Ovary (tissue), 3 donors: Measurements from ENCODE around the gene WDR43.
A peak's percentile ranks its signal among the peaks of the same experiment; 100 is the strongest.

Experiments used
- CTCF ChIP-seq, 3 donors: fragments of 450-650 bp in 2 of 3; fragments of 200-600 bp in 1 of 3; IDR thresholded peaks; one replicate each; pipeline versions ENCODE4 v1.5.1 to v1.8.0; 2016 to 2022; ENCODE audit warnings: antibody characterized with exemption in 3 of 3, mild to moderate bottlenecking in 1 of 3
- EP300 ChIP-seq: sonication (generic); formaldehyde crosslinking; IDR thresholded peaks from one replicate; pipeline ENCODE4 v1.6.1; 2017; ENCODE audit warnings: antibody characterized with exemption
- POLR2A ChIP-seq: fragments of 450-650 bp; IDR thresholded peaks from one replicate; pipeline ENCODE4 v1.6.1; 2017; ENCODE audit warnings: antibody characterized with exemption, mild to moderate bottlenecking, moderate library complexity
- donor health status: DM: no; HTN: no; CAD: no.

GRCh38 chr2:28958689-28959088, 64.2 kb downstream of the WDR43 start:
- peak; percentile 66 to 73 (median 70) for TF ChIP-seq CTCF (IDR thresholded peaks at IDR 0.05)
- no peak for TF ChIP-seq POLR2A
- TF ChIP-seq EP300: no peak
